NCI-H1105 (cell line): ENCODE results near the gene NLRP11.

Experiments
- DNase-seq: peaks from one replicate; lab custom pipeline; 2025; lab: John Stamatoyannopoulos, UW

Gene NLRP11

GRCh38 chr19:55831846-55832245, at the start of gene NLRP11:
TSS of gene NLRP11 (minus strand) at chr19:55831999. CDS start at chr19:55818174, 13,825 bp downstream.
- DNase-seq = no peak

DNA sequence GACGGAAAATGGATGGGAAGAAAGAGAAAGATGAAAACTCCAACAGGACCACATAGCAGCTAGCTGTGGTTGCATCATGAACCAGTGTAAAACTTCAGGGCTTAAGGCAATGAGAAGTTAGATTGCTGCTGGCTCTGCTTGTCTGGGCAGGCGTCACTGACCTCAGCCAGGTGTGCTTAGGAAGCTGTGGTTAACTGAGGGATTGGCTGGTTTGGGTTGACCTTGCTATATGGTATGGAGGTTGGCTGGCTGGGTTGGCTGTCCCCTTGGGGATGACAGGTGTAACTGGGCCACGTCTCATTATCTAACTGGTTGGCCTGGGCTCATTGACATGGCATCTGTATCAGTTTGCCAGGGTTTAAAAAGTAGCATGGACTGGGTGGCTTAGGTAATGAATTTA, 45.4 kb upstream of the NLRP11 start:
- no peak for DNase-seq

GRCh38 chr19:55870736-55871135, 38.9 kb upstream of the NLRP11 start:
- DNase-seq = no peak

GRCh38 chr19:55867101-55867500, 35.3 kb upstream of the NLRP11 start:
- DNase-seq = no peak

- DNase-seq = no peak
Observed at GRCh38 chr19:55866521-55866920, 34.7 kb upstream of the NLRP11 start.

GRCh38 chr19:55858969-55859368, 27.2 kb upstream of the NLRP11 start:
- DNase-seq = no peak

DNA sequence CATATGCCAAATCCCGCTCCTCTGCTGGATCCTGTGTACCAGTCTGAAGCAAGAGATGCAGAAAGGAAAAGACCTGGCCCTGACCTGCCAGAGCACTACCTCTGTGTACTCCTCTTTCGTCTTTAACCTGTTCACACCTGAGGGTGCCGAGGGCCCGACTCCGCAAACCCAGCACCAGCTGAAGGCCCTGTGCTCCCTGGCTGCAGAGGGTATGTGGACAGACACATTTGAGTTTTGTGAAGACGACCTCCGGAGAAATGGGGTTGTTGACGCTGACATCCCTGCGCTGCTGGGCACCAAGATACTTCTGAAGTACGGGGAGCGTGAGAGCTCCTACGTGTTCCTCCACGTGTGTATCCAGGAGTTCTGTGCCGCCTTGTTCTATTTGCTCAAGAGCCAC, 26.6 kb upstream of the NLRP11 start:
- DNase-seq = no peak

GRCh38 chr19:55857974-55858373, 26.2 kb upstream of the NLRP11 start:
- DNase-seq = no peak

GRCh38 chr19:55857149-55857548, 25.4 kb upstream of the NLRP11 start:
- DNase-seq = no peak

DNA sequence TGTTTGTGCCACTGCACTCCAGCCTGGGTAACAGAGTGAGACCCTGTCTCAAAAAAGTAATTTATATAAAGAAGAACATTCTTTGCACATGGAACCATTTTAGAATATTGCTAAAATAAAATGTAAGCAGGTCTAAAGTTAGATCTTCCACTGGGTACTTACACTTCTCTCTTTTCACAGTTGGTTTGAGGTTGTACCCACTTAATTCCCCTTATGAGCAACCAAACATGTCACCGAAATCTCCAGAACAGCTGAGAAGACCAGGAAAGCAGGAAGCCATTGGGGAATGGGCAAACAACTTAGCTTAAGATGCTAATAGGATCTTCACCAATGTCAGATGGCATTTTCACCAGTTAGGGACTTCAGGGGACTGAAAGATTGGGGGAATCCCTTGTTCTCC, 23.4 kb upstream of the NLRP11 start:
- DNase-seq = no peak

- no peak for DNase-seq
Observed at GRCh38 chr19:55838906-55839305, 7.1 kb upstream of the NLRP11 start.

- DNase-seq = no peak
Observed at GRCh38 chr19:55838251-55838650, 6.5 kb upstream of the NLRP11 start.

DNA sequence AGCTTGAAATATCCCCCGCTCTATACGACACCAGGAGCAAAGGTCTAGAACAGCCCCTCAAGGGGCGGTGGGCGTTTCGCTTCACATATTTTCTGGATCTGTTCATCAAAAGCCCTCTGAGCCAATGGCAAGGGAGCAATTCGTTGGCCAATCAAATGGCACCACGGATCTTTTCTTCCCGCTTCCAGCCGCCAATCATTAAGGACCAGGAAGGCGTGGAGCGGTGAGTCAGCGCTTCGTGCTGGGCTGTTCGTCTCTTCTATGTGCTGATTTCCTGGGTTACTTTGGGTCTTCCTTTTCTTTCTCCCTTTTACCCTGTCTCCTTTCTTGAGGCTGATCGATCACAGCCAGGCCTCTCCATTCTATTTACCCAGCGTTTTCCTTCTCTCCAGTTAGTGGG, 4.5 kb upstream of the NLRP11 start, which contains the start of gene NLRP4:
TSS of gene NLRP4 (plus strand) at position 201 of the 400 bp plus-strand sequence. CDS start 15,541 bp downstream, outside the sequence.
- DNase-seq = no peak

GRCh38 chr19:55832676-55833075, 877 bp upstream of the NLRP11 start:
- no peak for DNase-seq

GRCh38 chr19:55830656-55831055, 1.1 kb downstream of the NLRP11 start:
- no peak for DNase-seq

DNA sequence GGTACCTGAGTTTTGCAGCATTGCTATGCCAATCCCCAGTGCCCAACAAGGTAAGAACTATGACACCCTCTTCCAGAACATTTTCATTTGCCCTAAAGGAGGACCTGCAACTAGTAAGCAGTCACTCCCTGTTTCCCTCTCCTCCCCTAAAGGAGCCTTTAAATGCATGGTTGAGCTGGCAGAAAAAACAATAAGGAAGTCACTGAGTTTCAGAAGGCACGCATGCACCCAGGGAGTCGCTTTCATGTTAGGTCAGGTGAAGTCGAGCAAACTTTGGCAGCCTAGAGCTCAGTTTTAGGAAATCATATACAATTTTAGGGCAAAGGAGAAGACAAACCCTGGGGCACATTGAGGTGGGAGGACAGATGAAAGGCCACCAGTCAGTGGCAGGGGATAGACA, 11.8 kb downstream of the NLRP11 start:
- DNase-seq = no peak

GRCh38 chr19:55813906-55814305, 17.9 kb downstream of the NLRP11 start:
- no peak for DNase-seq

GRCh38 chr19:55812449-55812848, 19.4 kb downstream of the NLRP11 start:
- no peak for DNase-seq

- no peak for DNase-seq
Observed at GRCh38 chr19:55811340-55811739, 20.5 kb downstream of the NLRP11 start.

GRCh38 chr19:55809381-55810058, 22.3 kb downstream of the NLRP11 start:
- peak; percentile 98 for DNase-seq

- no peak for DNase-seq
Observed at GRCh38 chr19:55802281-55802680, 29.5 kb downstream of the NLRP11 start.

DNA sequence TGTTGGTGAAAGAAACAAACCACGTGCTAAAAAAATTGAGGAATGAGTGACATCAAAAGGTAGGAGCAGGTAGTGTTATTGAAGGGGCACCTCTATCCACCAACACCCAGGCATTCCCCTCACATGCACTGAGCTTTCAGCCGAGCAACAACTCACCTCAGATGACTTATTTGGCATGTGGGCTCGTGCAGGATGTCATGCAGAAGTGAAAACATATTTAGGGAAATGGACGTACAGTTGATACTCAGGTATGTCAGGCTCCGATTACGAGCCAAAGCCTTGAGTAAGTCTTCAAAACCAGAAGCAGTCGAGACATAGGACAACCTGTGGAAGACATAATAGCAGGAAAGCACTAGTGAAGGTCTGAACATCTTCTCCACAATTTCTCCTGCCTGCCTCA, 30.4 kb downstream of the NLRP11 start:
- no peak for DNase-seq

DNA sequence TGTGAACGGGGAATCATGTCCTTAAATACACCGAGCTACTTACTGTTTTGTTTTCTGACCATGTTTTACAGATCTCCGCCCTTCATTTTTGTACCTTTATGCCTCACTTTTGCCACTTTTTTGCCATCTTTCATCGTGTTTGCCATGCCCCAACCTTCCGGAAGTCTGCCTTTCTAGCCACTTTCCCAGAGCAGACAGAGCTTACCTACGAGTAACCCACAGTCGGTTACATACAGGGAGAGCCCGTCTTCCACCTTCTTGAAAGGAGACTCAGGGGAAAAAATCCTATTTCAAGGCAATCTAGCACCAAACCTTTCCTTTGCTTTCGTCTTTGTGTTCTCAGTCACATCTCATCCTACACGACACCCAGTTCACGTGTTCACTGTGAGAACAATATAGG, 36.8 kb downstream of the NLRP11 start:
- no peak for DNase-seq

GRCh38 chr19:55781112-55781511, 50.7 kb downstream of the NLRP11 start:
- no peak for DNase-seq
